GM12878 (cell line): ENCODE results near the gene PPARA.

Experiments
- BCLAF1 ChIP-seq: fragments of 450-650 bp; IDR thresholded peaks from 2 replicates; pipeline ENCODE4 v1.6.1; 2017; ENCODE audit warnings: antibody characterized with exemption, mild to moderate bottlenecking, moderate library complexity
- CBX3 ChIP-seq: fragments of 200-600 bp; sonication (generic); IDR thresholded peaks from 2 replicates; pipeline ENCODE4 v1.6.1; 2016; ENCODE audit warnings: low read depth, borderline replicate concordance
- CTCF ChIP-seq, 3 experiments: IDR thresholded peaks in 2 of 3; conservative IDR thresholded peaks in 1 of 3; 2 replicates each; pipeline ENCODE4 v1.5.1; 2011; ENCODE audit warnings: low read depth in 3 of 3, low read length in 3 of 3, mild to moderate bottlenecking in 3 of 3, control low read depth in 2 of 3, moderate library complexity in 2 of 3, inconsistent platforms in 1 of 3, mixed read lengths in 1 of 3; ENCODE audit not compliant: control insufficient read depth in 2 of 3, insufficient read depth in 1 of 3; ENCODE audit errors: extremely low read depth in 1 of 3
- ETV6 ChIP-seq, 2 experiments: fragments of 450-650 bp in 1 of 2; IDR thresholded peaks in 1 of 2; conservative IDR thresholded peaks in 1 of 2; 2 replicates each; pipeline ENCODE4 v1.6.1; 2014; ENCODE audit warnings: antibody characterized with exemption in 1 of 2, borderline replicate concordance in 1 of 2, low read depth in 1 of 2, mild to moderate bottlenecking in 1 of 2, moderate library complexity in 1 of 2
- IRF3 ChIP-seq: fragments of 450-650 bp; IDR thresholded peaks from 2 replicates; pipeline ENCODE4 v1.6.1; 2014; ENCODE audit warnings: mild to moderate bottlenecking
- NFYB ChIP-seq: IDR thresholded peaks from 2 replicates; pipeline ENCODE4 v1.6.1; 2011; ENCODE audit warnings: low read depth, mild to moderate bottlenecking, low read length, improper control_type of control experiment, moderate library complexity; ENCODE audit not compliant: insufficient read depth
- PAX8 ChIP-seq: fragments of 450-650 bp; IDR thresholded peaks from 2 replicates; pipeline ENCODE4 v1.6.1; 2017; ENCODE audit warnings: mild to moderate bottlenecking, moderate library complexity
- POLR2A ChIP-seq: IDR thresholded peaks from 2 replicates; pipeline ENCODE4 v1.6.1; 2011; ENCODE audit warnings: low read depth, mild to moderate bottlenecking, low read length
- PRDM15 ChIP-seq: fragments of 450-650 bp; formaldehyde crosslinking; IDR thresholded peaks from 2 replicates; pipeline ENCODE4 v1.4.0; 2020; ENCODE audit warnings: mild to moderate bottlenecking, moderate library complexity
- TCF3 ChIP-seq: IDR thresholded peaks from 2 replicates; pipeline ENCODE4 v1.6.1; 2012; ENCODE audit warnings: low read depth, mild to moderate bottlenecking, low read length, borderline replicate concordance; ENCODE audit not compliant: insufficient read depth
- TCF7 ChIP-seq: IDR thresholded peaks from 2 replicates; pipeline ENCODE4 v1.6.1; 2014; ENCODE audit warnings: antibody characterized with exemption, borderline replicate concordance
- YY1 ChIP-seq: IDR thresholded peaks from 2 replicates; pipeline ENCODE4 v1.6.1; 2011; ENCODE audit warnings: low read depth, mild to moderate bottlenecking, low read length

GRCh38 chr22:46238541-46238940, 88.2 kb downstream of the PPARA start:
- no peak for TF ChIP-seq PRDM15 (CRISPR knock-in tag)
- no peak for TF ChIP-seq POLR2A
- no peak for TF ChIP-seq NFYB
- TF ChIP-seq CTCF (IDR thresholded peaks at IDR 0.05 in 2 of 3, conservative IDR thresholded peaks at IDR 0.05 in 1 of 3; ENCODE audit: control insufficient read depth in 2 of 3, extremely low read depth in 1 of 3, insufficient read depth in 1 of 3, low read depth in 3 of 3, low read length in 3 of 3): no peak
- no peak for TF ChIP-seq YY1
- no peak for TF ChIP-seq IRF3
- TF ChIP-seq BCLAF1: no peak
- no peak for TF ChIP-seq TCF3
- no peak for TF ChIP-seq ETV6 (conservative IDR thresholded peaks at IDR 0.05 in 1 of 2, IDR thresholded peaks at IDR 0.05 in 1 of 2; ENCODE audit: borderline replicate concordance in 1 of 2, low read depth in 1 of 2)
- no peak for TF ChIP-seq TCF7
- no peak for TF ChIP-seq PAX8
- no peak for TF ChIP-seq CBX3
